Stimulated activated naive CD8-positive, alpha-beta T cell treated with anti-CD3 and anti-CD28 coated beads, Interleukin-15, Interleukin-2, amounts not matched to agents 100 ng/mL and 50 ng/mL, for 24 hours (primary cell): ENCODE data around the gene CRACDL.

ENCODE experiments used
- H3K27ac Mint-ChIP-seq: one replicate; pipeline ENCODE4 v1.8.0; 2021; ENCODE audit warnings: mild to moderate bottlenecking, mixed read lengths
- H3K27me3 Mint-ChIP-seq: one replicate; pipeline ENCODE4 v1.8.0; 2021; ENCODE audit warnings: mixed read lengths
- H3K36me3 Mint-ChIP-seq: one replicate; pipeline ENCODE4 v1.8.0; 2021; ENCODE audit warnings: low read depth, mixed read lengths
- H3K4me1 Mint-ChIP-seq: one replicate; pipeline ENCODE4 v1.8.0; 2021; ENCODE audit warnings: low read depth, mixed read lengths
- H3K4me3 Mint-ChIP-seq: one replicate; pipeline ENCODE4 v1.8.0; 2021; ENCODE audit warnings: mild to moderate bottlenecking, mixed read lengths
- H3K9me3 Mint-ChIP-seq: one replicate; pipeline ENCODE4 v1.8.0; 2021; ENCODE audit warnings: mixed read lengths

Gene CRACDL

DNA sequence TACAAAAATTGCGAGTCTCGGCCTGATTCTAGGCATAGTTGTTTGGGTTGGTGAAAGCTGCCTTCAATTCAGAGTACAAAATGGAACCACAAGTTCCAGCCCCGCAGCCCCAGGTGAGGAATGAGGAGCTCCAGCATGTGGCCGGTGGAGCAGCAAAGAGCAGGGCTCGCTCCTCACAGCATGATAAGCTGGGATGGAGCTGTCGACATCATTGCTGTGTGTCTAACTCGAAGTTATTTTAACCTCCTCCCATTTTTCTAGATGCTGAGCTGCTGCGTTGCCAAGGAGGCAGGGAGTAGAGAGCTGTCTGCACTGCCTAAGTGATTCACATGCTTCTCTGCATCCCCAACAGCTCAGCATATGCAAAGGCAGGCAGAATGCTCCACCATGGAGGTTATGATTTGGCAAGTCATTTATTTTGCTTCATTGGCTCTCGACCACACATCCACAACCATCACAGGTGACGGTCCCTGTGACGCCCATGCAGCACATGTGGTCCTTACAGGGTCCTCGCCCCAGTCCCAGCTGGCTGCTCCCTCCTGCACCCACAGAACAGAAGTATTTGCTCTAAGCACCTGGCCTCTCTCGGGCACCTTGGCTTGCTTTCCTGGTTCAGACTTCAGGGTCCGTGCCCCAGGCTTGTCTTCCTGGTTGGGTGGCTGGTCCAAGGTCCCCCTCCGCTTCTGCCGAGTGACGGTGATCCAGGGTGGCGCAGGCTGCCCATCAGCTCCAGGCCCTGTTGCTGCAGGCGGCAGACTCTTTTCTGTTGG, 139.1 kb downstream of the CRACDL start:
- Mint-ChIP-seq H3K36me3 (no peaks in the 10 kb centered on the region), H3K27me3 (no peaks in the 10 kb centered on the region), H3K27ac (no peak overlapping the region), H3K9me3 (no peaks in the 10 kb centered on the region), H3K4me1 (peaks cover 4% of the 10 kb centered on the region), H3K4me3 (no peak overlapping the region)

DNA sequence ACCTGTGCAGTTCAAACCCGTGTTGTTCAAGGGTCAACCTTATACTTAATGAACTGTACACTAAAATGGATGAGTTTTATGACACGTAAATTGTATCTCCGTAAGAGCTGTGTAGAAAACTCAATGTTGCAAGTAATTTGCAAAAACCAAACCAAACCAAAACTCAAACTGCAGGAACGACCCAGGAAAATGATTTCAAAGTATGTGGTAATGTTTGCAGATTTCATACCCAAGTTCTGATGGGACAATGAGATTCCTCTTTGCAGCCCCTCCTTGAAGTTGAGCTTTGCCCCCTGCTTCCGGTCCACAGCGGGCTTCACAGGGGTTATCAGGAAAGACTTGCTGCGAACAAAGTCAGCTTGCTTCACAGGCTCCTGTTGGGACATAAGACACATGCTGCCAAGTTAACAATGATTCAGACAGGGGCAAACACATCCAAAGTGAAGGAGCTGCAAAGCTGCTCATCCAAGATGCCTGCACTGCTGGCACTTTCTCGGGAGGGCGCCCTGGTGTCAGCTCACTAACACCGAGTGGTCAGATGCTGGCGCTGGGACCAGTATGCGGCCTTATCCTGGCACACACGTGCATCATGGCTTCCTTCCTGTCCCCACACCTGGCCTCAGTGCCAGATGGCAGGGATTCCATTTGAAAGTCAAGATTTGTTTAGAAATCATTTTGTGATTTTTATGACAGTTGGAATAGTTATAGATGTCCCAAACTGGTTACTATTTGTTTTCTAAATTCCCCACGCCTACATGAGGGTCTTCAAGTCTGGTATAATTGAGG, 139.9 kb downstream of the CRACDL start:
- Mint-ChIP-seq H3K27ac (no peak overlapping the region), H3K4me3 (no peak overlapping the region), H3K27me3 (no peaks in the 10 kb centered on the region), H3K9me3 (no peaks in the 10 kb centered on the region), H3K36me3 (no peaks in the 10 kb centered on the region), H3K4me1 (no peaks in the 10 kb centered on the region)

GRCh38 chr2:98793897-98794830, 141.9 kb downstream of the CRACDL start:
- Mint-ChIP-seq H3K27me3 (no peaks in the 10 kb centered on the region), H3K4me1 (no peaks in the 10 kb centered on the region), H3K27ac (no peak overlapping the region), H3K9me3 (no peaks in the 10 kb centered on the region), H3K4me3 (no peak overlapping the region), H3K36me3 (no peaks in the 10 kb centered on the region)

DNA sequence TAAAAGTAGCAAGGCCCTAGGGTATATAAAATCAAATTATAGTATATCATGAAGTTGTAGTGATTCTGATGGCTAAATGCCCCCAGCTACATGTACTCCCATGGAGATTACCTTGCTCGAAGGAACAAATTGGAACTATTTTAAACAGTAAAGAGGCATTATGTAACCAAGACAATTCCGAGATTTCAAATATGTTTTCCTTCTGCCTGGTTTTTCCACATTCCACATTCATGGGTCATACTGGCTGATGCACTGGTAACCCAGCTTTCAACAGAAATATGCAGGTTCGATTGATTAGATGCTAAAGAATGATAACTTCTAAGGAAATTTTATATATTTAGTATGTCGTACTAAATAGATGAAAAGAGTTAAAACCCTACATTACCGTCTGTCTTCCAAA, 142.8 kb downstream of the CRACDL start:
- H3K27ac Mint-ChIP-seq, result no peak overlapping the region
- H3K4me1 Mint-ChIP-seq, result no peaks in the 10 kb centered on the region
- H3K9me3 Mint-ChIP-seq, result no peaks in the 10 kb centered on the region
- no peaks in the 10 kb centered on the region for H3K36me3 Mint-ChIP-seq
- no peaks in the 10 kb centered on the region for H3K27me3 Mint-ChIP-seq
- H3K4me3 Mint-ChIP-seq, result no peak overlapping the region

DNA sequence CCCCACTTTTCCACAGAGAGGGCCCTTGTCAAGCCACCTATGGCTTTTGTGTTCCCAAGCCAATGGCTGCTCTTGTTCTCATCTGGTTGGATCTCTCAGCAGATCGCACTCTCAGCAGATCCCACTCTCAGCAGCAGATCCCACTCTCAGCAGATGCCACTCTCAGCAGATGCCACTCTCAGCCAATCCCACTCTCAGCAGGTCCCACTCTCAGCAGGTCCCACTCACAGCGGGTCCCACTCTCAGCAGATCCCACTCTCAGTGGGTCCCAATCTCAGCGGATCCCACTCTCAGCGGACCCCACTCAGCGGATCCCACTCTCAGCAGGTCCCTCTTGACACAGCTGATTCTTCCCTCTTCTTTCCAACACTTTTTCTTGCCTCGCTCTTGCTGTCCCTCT, 145.8 kb downstream of the CRACDL start:
- no peaks in the 10 kb centered on the region for H3K9me3 Mint-ChIP-seq
- no peak overlapping the region for H3K4me3 Mint-ChIP-seq
- no peaks in the 10 kb centered on the region for H3K27me3 Mint-ChIP-seq
- no peaks in the 10 kb centered on the region for H3K4me1 Mint-ChIP-seq
- H3K27ac Mint-ChIP-seq, result no peak overlapping the region
- no peaks in the 10 kb centered on the region for H3K36me3 Mint-ChIP-seq

GRCh38 chr2:98787700-98788099, 148.3 kb downstream of the CRACDL start:
- Mint-ChIP-seq H3K36me3 (no peaks in the 10 kb centered on the region), H3K4me3 (no peak overlapping the region), H3K27me3 (no peaks in the 10 kb centered on the region), H3K9me3 (no peaks in the 10 kb centered on the region), H3K27ac (no peak overlapping the region), H3K4me1 (no peaks in the 10 kb centered on the region)

DNA sequence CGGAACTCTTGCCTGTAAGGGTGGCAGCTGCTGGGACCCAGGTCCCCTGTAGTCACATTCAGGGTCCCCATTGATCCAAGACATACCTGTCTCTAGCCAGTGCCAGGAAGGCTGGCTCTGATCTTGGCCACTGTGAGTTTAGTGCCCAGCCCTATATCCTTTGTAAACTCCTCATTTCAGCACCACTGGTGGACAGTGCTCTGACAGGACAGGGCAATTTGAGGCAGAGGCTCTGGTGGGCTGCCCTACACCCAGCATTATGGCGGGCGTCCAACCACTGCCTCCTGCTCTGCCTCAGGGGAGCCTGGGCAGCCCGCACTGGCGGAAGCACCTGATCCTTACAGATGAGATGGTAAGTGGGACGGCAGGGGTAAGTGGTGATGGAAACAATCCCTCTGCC, 149.8 kb downstream of the CRACDL start:
- H3K4me3 Mint-ChIP-seq, result no peak overlapping the region

DNA sequence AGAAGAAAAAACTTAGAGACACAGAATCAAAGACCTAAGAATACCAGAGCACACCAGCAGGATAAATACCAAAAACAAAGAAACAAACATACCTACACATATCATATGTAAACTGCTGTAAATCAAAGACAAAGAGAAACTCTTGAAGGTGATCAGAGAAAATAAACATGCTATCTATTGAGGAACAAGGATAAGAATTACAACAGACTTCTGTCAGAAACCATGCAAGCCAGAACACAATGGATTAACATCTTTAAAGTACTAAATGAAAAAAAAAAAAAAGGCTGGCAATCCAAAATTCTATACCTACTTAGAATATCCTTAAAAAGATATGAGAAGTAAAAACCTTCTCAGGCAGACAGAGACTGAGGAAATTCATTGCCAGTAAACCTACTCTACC, 153.5 kb downstream of the CRACDL start:
- Mint-ChIP-seq H3K4me1 (no peaks in the 10 kb centered on the region), H3K27ac (no peak overlapping the region), H3K36me3 (peaks cover 5% of the 10 kb centered on the region), H3K9me3 (peaks cover 10% of the 10 kb centered on the region), H3K4me3 (no peak overlapping the region), H3K27me3 (no peaks in the 10 kb centered on the region)

More for the DNA sequence above, 149.8 kb downstream of the CRACDL start:
- Mint-ChIP-seq H3K36me3 (peaks cover 5% of the 10 kb centered on the region), H3K27ac (no peak overlapping the region), H3K9me3 (peaks cover 10% of the 10 kb centered on the region), H3K27me3 (no peaks in the 10 kb centered on the region), H3K4me1 (no peaks in the 10 kb centered on the region)

DNA sequence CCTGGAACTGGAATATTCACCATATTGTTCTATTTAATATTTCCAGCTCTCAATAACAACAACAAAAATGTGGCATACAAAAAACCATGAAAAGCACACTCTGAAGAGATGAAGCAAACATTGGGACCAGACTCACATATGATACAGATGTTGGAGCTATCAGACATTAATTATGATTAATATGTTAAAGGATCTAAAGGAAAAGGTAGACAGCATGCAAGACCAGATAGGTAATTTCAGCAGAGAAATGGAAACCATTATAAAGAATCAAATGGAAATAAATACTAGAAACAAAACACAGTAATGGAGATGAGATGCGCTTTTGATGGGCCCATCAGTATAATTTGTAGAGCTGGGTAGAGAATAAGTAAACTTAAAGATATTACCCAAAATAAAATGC, 154.2 kb downstream of the CRACDL start:
- H3K27ac Mint-ChIP-seq, result no peak overlapping the region
- H3K36me3 Mint-ChIP-seq, result peaks cover 5% of the 10 kb centered on the region
- no peaks in the 10 kb centered on the region for H3K27me3 Mint-ChIP-seq
- H3K4me1 Mint-ChIP-seq, result no peaks in the 10 kb centered on the region
- H3K9me3 Mint-ChIP-seq, result peaks cover 10% of the 10 kb centered on the region
- no peak overlapping the region for H3K4me3 Mint-ChIP-seq

DNA sequence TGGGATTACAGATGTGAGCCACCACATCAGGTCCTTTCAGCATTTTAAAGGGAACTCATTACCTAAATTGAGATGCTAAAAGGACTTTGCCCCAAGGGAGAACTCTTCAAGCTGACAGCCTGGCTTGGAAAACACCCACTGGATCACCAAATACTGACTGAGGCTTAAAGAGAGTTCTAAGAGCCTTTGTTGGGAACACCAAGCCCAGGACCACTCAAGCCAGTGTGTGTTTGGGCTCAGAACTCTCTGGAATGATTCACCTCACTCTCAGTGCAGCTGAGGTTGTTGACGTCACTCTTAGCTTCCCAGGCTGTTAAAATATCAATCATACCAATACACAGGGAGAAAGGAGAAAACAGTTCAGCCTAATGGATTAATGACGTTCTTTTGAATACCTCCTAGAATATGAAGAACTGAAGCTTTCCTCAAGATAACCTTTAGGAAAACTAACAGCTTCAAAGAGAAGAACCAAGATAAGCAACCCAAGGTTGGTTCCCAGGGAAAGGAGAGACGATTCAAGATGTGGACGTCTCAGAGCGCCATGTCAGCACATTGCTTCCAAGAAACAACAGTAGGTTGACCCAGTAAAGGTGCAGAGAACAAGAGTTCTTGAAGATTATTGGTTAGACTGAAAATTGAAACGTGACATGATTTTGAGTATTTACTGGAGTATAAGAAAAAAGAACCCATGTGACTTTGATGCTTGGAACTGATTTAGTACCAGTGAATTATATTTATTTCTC, 157.1 kb downstream of the CRACDL start:
- Mint-ChIP-seq H3K27me3 (no peaks in the 10 kb centered on the region), H3K9me3 (peaks cover 10% of the 10 kb centered on the region), H3K4me1 (no peaks in the 10 kb centered on the region), H3K36me3 (peaks cover 5% of the 10 kb centered on the region), H3K27ac (no peak overlapping the region), H3K4me3 (no peak overlapping the region)

DNA sequence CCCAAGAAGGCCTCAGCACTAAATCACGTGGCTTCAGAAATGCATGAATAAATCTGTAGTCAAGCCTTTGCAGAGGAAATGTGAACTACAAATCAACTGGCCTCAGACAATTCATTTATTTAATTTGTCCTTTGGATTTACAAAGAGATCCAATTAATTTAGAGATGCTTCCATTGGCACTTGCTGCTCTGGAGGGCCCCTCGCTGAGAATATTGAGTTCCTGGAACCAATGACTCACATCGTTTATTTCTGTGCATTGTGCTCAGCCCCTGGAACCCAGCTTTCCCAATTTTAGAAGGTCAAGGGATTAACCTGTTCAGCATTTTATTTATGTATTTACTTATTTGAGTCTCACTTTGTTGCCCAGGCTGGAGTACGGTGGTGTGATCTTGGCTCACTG, 157.9 kb downstream of the CRACDL start:
- Mint-ChIP-seq H3K27me3 (no peaks in the 10 kb centered on the region), H3K9me3 (peaks cover 10% of the 10 kb centered on the region), H3K4me3 (no peak overlapping the region), H3K27ac (no peak overlapping the region), H3K4me1 (peaks cover 7% of the 10 kb centered on the region), H3K36me3 (peaks cover 5% of the 10 kb centered on the region)

GRCh38 chr2:98777710-98778109, 158.3 kb downstream of the CRACDL start:
- peaks cover 11% of the 10 kb centered on the region for H3K4me1 Mint-ChIP-seq
- H3K4me3 Mint-ChIP-seq, result no peak overlapping the region
- peaks cover 10% of the 10 kb centered on the region for H3K9me3 Mint-ChIP-seq
- H3K27me3 Mint-ChIP-seq, result no peaks in the 10 kb centered on the region
- peaks cover 5% of the 10 kb centered on the region for H3K36me3 Mint-ChIP-seq
- no peak overlapping the region for H3K27ac Mint-ChIP-seq

GRCh38 chr2:98777076-98777475, 158.9 kb downstream of the CRACDL start:
- H3K27ac Mint-ChIP-seq, result no peak overlapping the region
- peaks cover 5% of the 10 kb centered on the region for H3K9me3 Mint-ChIP-seq
- no peak overlapping the region for H3K4me3 Mint-ChIP-seq
- no peaks in the 10 kb centered on the region for H3K36me3 Mint-ChIP-seq
- H3K27me3 Mint-ChIP-seq, result no peaks in the 10 kb centered on the region
- peaks cover 17% of the 10 kb centered on the region for H3K4me1 Mint-ChIP-seq

DNA sequence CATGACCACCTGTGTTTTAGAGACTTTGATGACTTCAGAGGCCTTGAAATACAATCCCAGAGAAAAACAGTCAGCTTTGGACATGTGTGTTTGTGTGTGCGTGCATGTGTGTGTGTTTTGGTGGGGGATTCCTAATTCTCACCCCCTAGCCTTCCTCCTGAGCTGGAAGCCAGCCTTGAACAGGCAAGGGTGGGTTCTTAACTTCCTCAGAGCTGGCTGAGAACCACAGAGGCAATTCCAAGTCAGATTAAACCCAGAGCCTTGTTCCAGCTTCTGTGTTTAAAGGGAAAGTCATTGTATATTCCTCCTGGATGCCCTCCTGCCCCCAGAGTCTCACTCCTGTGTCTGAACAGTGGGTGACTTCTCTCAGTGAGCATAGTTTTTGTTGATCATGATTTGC, 159.9 kb downstream of the CRACDL start:
- no peaks in the 10 kb centered on the region for H3K27me3 Mint-ChIP-seq
- no peaks in the 10 kb centered on the region for H3K36me3 Mint-ChIP-seq
- no peaks in the 10 kb centered on the region for H3K9me3 Mint-ChIP-seq
- H3K4me1 Mint-ChIP-seq, result peaks cover 27% of the 10 kb centered on the region
- H3K4me3 Mint-ChIP-seq, result no peak overlapping the region
- H3K27ac Mint-ChIP-seq, result no peak overlapping the region
